ENCODE results near the gene TBL2. TPM values are rescaled to one million over a fixed set of nuclear protein-coding genes. Genes with fewer than 3 reads are reported as not detected.

Gene TBL2
- 17.3 TPM for polyA plus RNA-seq (2013)

GRCh38 chr7:73578342-73579128 lies at the start of gene TBL2:
TSS of gene TBL2 (minus strand) at chr7:73578579. CDS start at chr7:73578549, 30 bp downstream.
- peak within 1 kb of the TSS; percentile 64 to 91 for H3K27ac ChIP-seq (ENCODE audit: insufficient read depth in 1 of 2, low read depth in 1 of 2, low read length in 2 of 2, poor library complexity in 1 of 2, severe bottlenecking in 2 of 2)
- DNase-seq: peak; percentile 98 to 99 (median 99)
- ChIA-PET POLR2A (interaction anchor here (0.7 to 1.7 kb wide), 2 partner anchors 8 to 56 kb away, joined by 3 to 5 read pairs; partner anchors contain the start of gene BAZ1B), CTCF (interaction anchor here (0.7 to 1.8 kb wide), 4 partner anchors 11 to 20 kb away, joined by 3 to 8 read pairs (median 4); no protein-coding TSS in a partner anchor)
- peaks cover 4 to 20% (median 14%) of the 10 kb centered on the region in 4 experiments for H3K36me3 ChIP-seq (ENCODE audit: control insufficient read depth in 4 of 4, insufficient read depth in 4 of 4, low read length in 3 of 4)
- H3K27me3 ChIP-seq (replicated peaks in 2 of 5; ENCODE audit: control insufficient read depth in 4 of 5, insufficient read depth in 5 of 5, low read length in 4 of 5): no peaks in the 10 kb centered on the region
- peak within 1 kb of the TSS; percentile 58 to 94 (median 86) for H3K4me3 ChIP-seq (ENCODE audit: control insufficient read depth in 1 of 7, extremely low read depth in 1 of 7, insufficient read depth in 4 of 7, low read depth in 2 of 7, low read length in 6 of 7)
- no peaks in the 10 kb centered on the region for H3K9me3 ChIP-seq (ENCODE audit: control extremely low read depth in 1 of 5, control insufficient read depth in 4 of 5, insufficient read depth in 2 of 5, low read depth in 1 of 5, low read length in 4 of 5)
- peaks cover 8 to 34% (median 28%) of the 10 kb centered on the region in 4 experiments for H3K4me1 ChIP-seq (ENCODE audit: control extremely low read depth in 1 of 4, control insufficient read depth in 4 of 4, insufficient read depth in 4 of 4, low read length in 3 of 4)
- under 1% methylated on average over 43 of the region's 75 CpGs for WGBS (ENCODE audit: insufficient coverage)

- POLR2A ChIA-PET: no interaction called here
- Histone ChIP-seq H3K27ac (ENCODE audit: insufficient read depth in 1 of 2, low read depth in 1 of 2, low read length in 2 of 2, poor library complexity in 1 of 2, severe bottlenecking in 2 of 2) (no peak overlapping the region), H3K4me1 (ENCODE audit: control extremely low read depth in 1 of 4, control insufficient read depth in 4 of 4, insufficient read depth in 4 of 4, low read length in 3 of 4) (peaks cover 0 to 16% (median 11%) of the 10 kb centered on the region in 4 experiments), H3K9me3 (ENCODE audit: control extremely low read depth in 1 of 5, control insufficient read depth in 4 of 5, insufficient read depth in 2 of 5, low read depth in 1 of 5, low read length in 4 of 5) (no peaks in the 10 kb centered on the region), H3K27me3 (replicated peaks in 2 of 5; ENCODE audit: control insufficient read depth in 4 of 5, insufficient read depth in 5 of 5, low read length in 4 of 5) (peaks cover 10 to 79% (median 36%) of the 10 kb centered on the region in 5 experiments), H3K4me3 (ENCODE audit: control insufficient read depth in 1 of 7, extremely low read depth in 1 of 7, insufficient read depth in 4 of 7, low read depth in 2 of 7, low read length in 6 of 7) (no peak overlapping the region), H3K36me3 (ENCODE audit: control insufficient read depth in 4 of 4, insufficient read depth in 4 of 4, low read length in 3 of 4) (no peaks in the 10 kb centered on the region)
- CTCF ChIA-PET: interaction anchor here (0.6 to 2.0 kb wide), 4 partner anchors 16 to 108 kb away, joined by 3 to 6 read pairs (median 4); no protein-coding TSS in a partner anchor
- 27% methylated on average over 2 of the region's 3 CpGs for WGBS (ENCODE audit: insufficient coverage)
- DNase-seq: no peak
These were observed 48.4 kb upstream of the TBL2 start for GRCh38 chr7:73626814-73627213.

- POLR2A ChIA-PET: no interaction called here
- H3K36me3 ChIP-seq (ENCODE audit: control insufficient read depth in 4 of 4, insufficient read depth in 4 of 4, low read length in 3 of 4): no peaks in the 10 kb centered on the region
- no peak for DNase-seq
- no peaks in the 10 kb centered on the region for H3K9me3 ChIP-seq (ENCODE audit: control extremely low read depth in 1 of 5, control insufficient read depth in 4 of 5, insufficient read depth in 2 of 5, low read depth in 1 of 5, low read length in 4 of 5)
- peaks cover 0 to 16% (median 11%) of the 10 kb centered on the region in 4 experiments for H3K4me1 ChIP-seq (ENCODE audit: control extremely low read depth in 1 of 4, control insufficient read depth in 4 of 4, insufficient read depth in 4 of 4, low read length in 3 of 4)
- CTCF ChIA-PET: interaction anchor here (0.7 to 2.0 kb wide), 3 partner anchors 19 to 231 kb away, joined by 3 to 6 read pairs (median 4); no protein-coding TSS in a partner anchor
- WGBS (ENCODE audit: insufficient coverage): 97% methylated on average over 5 of the region's 11 CpGs
- H3K27me3 ChIP-seq (replicated peaks in 2 of 5; ENCODE audit: control insufficient read depth in 4 of 5, insufficient read depth in 5 of 5, low read length in 4 of 5): peaks cover 10 to 87% (median 44%) of the 10 kb centered on the region in 5 experiments
- no peak overlapping the region for H3K27ac ChIP-seq (ENCODE audit: insufficient read depth in 1 of 2, low read depth in 1 of 2, low read length in 2 of 2, poor library complexity in 1 of 2, severe bottlenecking in 2 of 2)
- H3K4me3 ChIP-seq (ENCODE audit: control insufficient read depth in 1 of 7, extremely low read depth in 1 of 7, insufficient read depth in 4 of 7, low read depth in 2 of 7, low read length in 6 of 7): no peak overlapping the region
These were observed 46.9 kb upstream of the TBL2 start for GRCh38 chr7:73625276-73625675.

GRCh38 chr7:73624669-73625001 lies 46.3 kb upstream of the TBL2 start:
- POLR2A ChIA-PET: no interaction called here
- Histone ChIP-seq H3K4me3 (ENCODE audit: control insufficient read depth in 1 of 7, extremely low read depth in 1 of 7, insufficient read depth in 4 of 7, low read depth in 2 of 7, low read length in 6 of 7) (no peak overlapping the region), H3K27ac (ENCODE audit: insufficient read depth in 1 of 2, low read depth in 1 of 2, low read length in 2 of 2, poor library complexity in 1 of 2, severe bottlenecking in 2 of 2) (no peak overlapping the region), H3K27me3 (replicated peaks in 2 of 5; ENCODE audit: control insufficient read depth in 4 of 5, insufficient read depth in 5 of 5, low read length in 4 of 5) (peaks cover 10 to 89% (median 44%) of the 10 kb centered on the region in 5 experiments), H3K9me3 (ENCODE audit: control extremely low read depth in 1 of 5, control insufficient read depth in 4 of 5, insufficient read depth in 2 of 5, low read depth in 1 of 5, low read length in 4 of 5) (no peaks in the 10 kb centered on the region), H3K4me1 (ENCODE audit: control extremely low read depth in 1 of 4, control insufficient read depth in 4 of 4, insufficient read depth in 4 of 4, low read length in 3 of 4) (peaks cover 0 to 16% (median 11%) of the 10 kb centered on the region in 4 experiments), H3K36me3 (ENCODE audit: control insufficient read depth in 4 of 4, insufficient read depth in 4 of 4, low read length in 3 of 4) (no peaks in the 10 kb centered on the region)
- CTCF ChIA-PET: interaction anchor here (0.7 kb wide), 1 partner anchor 18 kb away, joined by 3 read pairs; no protein-coding TSS in a partner anchor
- no peak for DNase-seq
- WGBS (ENCODE audit: insufficient coverage): 32% methylated on average over 4 of the region's 9 CpGs

- CTCF ChIA-PET: interaction anchor here (1.7 kb wide), 1 partner anchor 98 kb away, joined by 3 read pairs; no protein-coding TSS in a partner anchor
- H3K4me3 ChIP-seq (ENCODE audit: control insufficient read depth in 1 of 7, extremely low read depth in 1 of 7, insufficient read depth in 4 of 7, low read depth in 2 of 7, low read length in 6 of 7): peak within 1 kb of the TSS in 4 of 7 experiments; percentile 2 to 46 (median 38)
These were observed 45.7 kb upstream of the TBL2 start, which contains the start of gene MLXIPL for GRCh38 chr7:73623798-73624668. TSS of gene MLXIPL (minus strand) at chr7:73624522. CDS start at chr7:73624492, 30 bp downstream.

GRCh38 chr7:73622909-73623797 lies 44.8 kb upstream of the TBL2 start:
- ChIA-PET CTCF (interaction anchor here (1.7 kb wide), 1 partner anchor 99 kb away, joined by 3 read pairs; no protein-coding TSS in a partner anchor), POLR2A (no interaction called here)
- H3K4me1 ChIP-seq (ENCODE audit: control extremely low read depth in 1 of 4, control insufficient read depth in 4 of 4, insufficient read depth in 4 of 4, low read length in 3 of 4): peaks cover 0 to 16% (median 11%) of the 10 kb centered on the region in 4 experiments
- H3K27me3 ChIP-seq (replicated peaks in 2 of 5; ENCODE audit: control insufficient read depth in 4 of 5, insufficient read depth in 5 of 5, low read length in 4 of 5): peaks cover 10 to 90% (median 34%) of the 10 kb centered on the region in 5 experiments
- H3K4me3 ChIP-seq (ENCODE audit: control insufficient read depth in 1 of 7, extremely low read depth in 1 of 7, insufficient read depth in 4 of 7, low read depth in 2 of 7, low read length in 6 of 7): no peak overlapping the region
- H3K27ac ChIP-seq (ENCODE audit: insufficient read depth in 1 of 2, low read depth in 1 of 2, low read length in 2 of 2, poor library complexity in 1 of 2, severe bottlenecking in 2 of 2): no peak overlapping the region
- under 1% methylated on average over 35 of the region's 58 CpGs for WGBS (ENCODE audit: insufficient coverage)
- H3K36me3 ChIP-seq (ENCODE audit: control insufficient read depth in 4 of 4, insufficient read depth in 4 of 4, low read length in 3 of 4): no peaks in the 10 kb centered on the region
- no peaks in the 10 kb centered on the region for H3K9me3 ChIP-seq (ENCODE audit: control extremely low read depth in 1 of 5, control insufficient read depth in 4 of 5, insufficient read depth in 2 of 5, low read depth in 1 of 5, low read length in 4 of 5)
- DNase-seq: peak in 1 of 3 donors; percentile 28

More at GRCh38 chr7:73623798-73624668, 45.7 kb upstream of the TBL2 start, which contains the start of gene MLXIPL:
- no peaks in the 10 kb centered on the region for H3K36me3 ChIP-seq (ENCODE audit: control insufficient read depth in 4 of 4, insufficient read depth in 4 of 4, low read length in 3 of 4)
- no peak within 1 kb of the TSS for H3K27ac ChIP-seq (ENCODE audit: insufficient read depth in 1 of 2, low read depth in 1 of 2, low read length in 2 of 2, poor library complexity in 1 of 2, severe bottlenecking in 2 of 2)
- POLR2A ChIA-PET: no interaction called here
- peaks cover 0 to 16% (median 11%) of the 10 kb centered on the region in 4 experiments for H3K4me1 ChIP-seq (ENCODE audit: control extremely low read depth in 1 of 4, control insufficient read depth in 4 of 4, insufficient read depth in 4 of 4, low read length in 3 of 4)
- 2% methylated on average over 62 of the region's 80 CpGs for WGBS (ENCODE audit: insufficient coverage)
- no peaks in the 10 kb centered on the region for H3K9me3 ChIP-seq (ENCODE audit: control extremely low read depth in 1 of 5, control insufficient read depth in 4 of 5, insufficient read depth in 2 of 5, low read depth in 1 of 5, low read length in 4 of 5)
- H3K27me3 ChIP-seq (replicated peaks in 2 of 5; ENCODE audit: control insufficient read depth in 4 of 5, insufficient read depth in 5 of 5, low read length in 4 of 5): peaks cover 10 to 90% (median 41%) of the 10 kb centered on the region in 5 experiments
- peak; percentile 48 to 68 (median 63) for DNase-seq
